Ovary (tissue), 9 donors: ENCODE data around the gene PTCHD1. TPM values are rescaled to one million over a fixed set of nuclear protein-coding genes. Genes with fewer than 3 reads are reported as not detected.

Experiments
- DNase-seq, 5 donors: peaks; one replicate each; pipeline ENCODE4 v3.0.0-alpha.2; 2019 to 2020
- H3K27ac ChIP-seq, 2 donors: fragments of 200-600 bp; one replicate each; pipeline versions ENCODE4 v1.5.1 to v1.8.0; 2019 to 2022
- H3K27me3 ChIP-seq: fragments of 200-600 bp; one replicate; pipeline ENCODE4 v1.8.0; 2022
- H3K36me3 ChIP-seq: fragments of 200-600 bp; sonication (generic); one replicate; pipeline ENCODE4 v1.5.1; 2019
- H3K4me1 ChIP-seq: one replicate; pipeline ENCODE4 v1.8.1; 2013; ENCODE audit warnings: mild to moderate bottlenecking, moderate library complexity; ENCODE audit not compliant: insufficient read depth
- H3K4me3 ChIP-seq: fragments of 200-600 bp; sonication (generic); one replicate; pipeline ENCODE4 v1.5.1; 2017
- H3K9me3 ChIP-seq, 2 donors: fragments of 200-600 bp in 1 of 2; sonication (generic) in 1 of 2; one replicate each; pipeline versions ENCODE4 v1.5.1 to v1.8.1; 2013 to 2019; ENCODE audit warnings: mild to moderate bottlenecking in 1 of 2, moderate library complexity in 1 of 2
- CTCF ChIP-seq, 3 donors: fragments of 450-650 bp in 2 of 3; fragments of 200-600 bp in 1 of 3; IDR thresholded peaks; one replicate each; pipeline versions ENCODE4 v1.5.1 to v1.8.0; 2016 to 2022; ENCODE audit warnings: antibody characterized with exemption in 3 of 3, mild to moderate bottlenecking in 1 of 3
- EP300 ChIP-seq: sonication (generic); formaldehyde crosslinking; IDR thresholded peaks from one replicate; pipeline ENCODE4 v1.6.1; 2017; ENCODE audit warnings: antibody characterized with exemption
- POLR2A ChIP-seq: fragments of 450-650 bp; IDR thresholded peaks from one replicate; pipeline ENCODE4 v1.6.1; 2017; ENCODE audit warnings: antibody characterized with exemption, mild to moderate bottlenecking, moderate library complexity
- WGBS, 3 donors: extraction: QIAGEN DNeasy Blood & Tissue Kit in 1 of 3; methylation state at CpG; one replicate each; pipeline versions ENCODE4 v1.1.5 to v1.1.7; 2013 to 2017; 5-methylcytosine and 5-hydroxymethylcytosine counted together
- intact Hi-C, 4 donors: fragments of 100-400 bp; cut with DNase I; formaldehyde crosslinking; loops; one replicate each; pipeline versions ENCODE4 v1.11.0 to v1.15.1; 2022 to 2023
- polyA plus RNA-seq, 2 donors: library from polyadenylated mRNA; stranded (reverse); fragments of 200-250 nt in 1 of 2; fragments of 350-450 nt in 1 of 2; fragmentation: Illumina TruSeq in 1 of 2; extraction: RNeasy Lipid Tissue Mini Kit (QIAGEN cat#74804) in 1 of 2; gene quantifications; one replicate each; pipeline ENCODE4 v1.2.3, GENCODE V29; 2013 to 2014
- total RNA-seq, 7 donors: library from RNA; depleted of rRNA in 2 of 7; stranded (reverse); fragments of >200 nt in 2 of 7; fragmentation: NEBNext Ultra II Directional in 3 of 7; extraction: Animal tissue kit (Norgen Biotek cat#: 25700) in 3 of 7; gene quantifications; one replicate each; pipeline versions ENCODE4 v1.1.0 to v1.2.4, GENCODE V29; 2016 to 2023
- donor health status: DM: no; HTN: no; CAD: no; lungs with moderate emphysema.
- donor health status: DM: no; HTN: no; CAD: no.
- donor health status: Bipolar disorder and iron deficiency.
- donor health status: DM: yes; HTN: yes; CAD: no.
- donor health status: DM: no; HTN: no; CAD: no.
- donor health status: DM: yes; HTN: yes; CAD: no.

PTCHD1 gene
- total and polyA plus RNA-seq, 9 donors: under 0.01 to 1.0 (median 0.03) TPM; not detected in 3

- H3K4me3 ChIP-seq: no peak overlapping the region
- no peaks in the 10 kb centered on the region for H3K9me3 ChIP-seq
- intact Hi-C loops: no loop called here
- H3K27ac ChIP-seq: no peak overlapping the region
- no peak for DNase-seq
- peaks cover 3% of the 10 kb centered on the region for H3K27me3 ChIP-seq
- no peaks in the 10 kb centered on the region for H3K4me1 ChIP-seq
- WGBS, 3 donors: 80 to 86% (median 80%) methylated on average over 2 of the region's 2 CpGs
- TF ChIP-seq EP300 (no peak), POLR2A (no peak), CTCF (IDR thresholded peaks at IDR 0.05) (no peak)
- no peaks in the 10 kb centered on the region for H3K36me3 ChIP-seq
Measured at GRCh38 chrX:23435575-23435974, 100.9 kb downstream of the PTCHD1 start.

- H3K9me3 ChIP-seq: no peaks in the 10 kb centered on the region
- no peak overlapping the region for H3K4me3 ChIP-seq
- H3K36me3 ChIP-seq: no peaks in the 10 kb centered on the region
- intact Hi-C loops: no loop called here
- 45 to 75% (median 69%) methylated on average over 1 of the region's 1 CpG for WGBS, 3 donors
- TF ChIP-seq POLR2A: no peak
- TF ChIP-seq CTCF (IDR thresholded peaks at IDR 0.05): no peak
- TF ChIP-seq EP300: no peak
- no peaks in the 10 kb centered on the region for H3K27me3 ChIP-seq
- H3K4me1 ChIP-seq: no peaks in the 10 kb centered on the region
- no peak for DNase-seq
- no peak overlapping the region for H3K27ac ChIP-seq
Measured at GRCh38 chrX:23436875-23437274, 102.2 kb downstream of the PTCHD1 start.

- no peak overlapping the region for H3K27ac ChIP-seq
- no peak for TF ChIP-seq CTCF (IDR thresholded peaks at IDR 0.05)
- no peak for TF ChIP-seq EP300
- no peak for TF ChIP-seq POLR2A
- no peak for DNase-seq
- no peaks in the 10 kb centered on the region for H3K4me1 ChIP-seq
- intact Hi-C loops: no loop called here
- no peaks in the 10 kb centered on the region for H3K9me3 ChIP-seq
- no peaks in the 10 kb centered on the region for H3K36me3 ChIP-seq
- WGBS, 3 donors: 26 to 45% (median 29%) methylated on average over 3 of the region's 3 CpGs
- H3K27me3 ChIP-seq: no peaks in the 10 kb centered on the region
- H3K4me3 ChIP-seq: no peak overlapping the region
Measured at GRCh38 chrX:23451266-23451665, 116.6 kb downstream of the PTCHD1 start.
